Left ventricle myocardium superior (tissue), 1 donor: ENCODE data around the gene COG1. TPM values are rescaled to one million over a fixed set of nuclear protein-coding genes. Genes with fewer than 3 reads are reported as not detected.

ENCODE experiments used
- ATAC-seq: fragments of 200-7000 bp; cut with Tn5 transposase; one replicate; pipeline ENCODE4 v1.9.1; 2020; ENCODE audit warnings: mild to moderate bottlenecking, moderate library complexity
- DNase-seq: peaks from one replicate; pipeline ENCODE4 v3.0.0-alpha.2; 2020
- intact Hi-C: fragments of 100-400 bp; cut with micrococcal nuclease; formaldehyde crosslinking; loops from one replicate; pipeline ENCODE4 v1.11.0; 2022
- total RNA-seq: library from RNA; stranded (reverse); fragmentation: NEBNext Ultra II Directional; extraction: Animal tissue kit (Norgen Biotek cat#: 25700); gene quantifications from one replicate; pipeline ENCODE4 v1.2.1, GENCODE V29; 2021
- donor health status: DM: no; HTN: yes; CAD: no; lungs with severe emphysema.

The COG1 gene
- total RNA-seq, 1 donor from 2014 or later: 58.2 TPM

DNA sequence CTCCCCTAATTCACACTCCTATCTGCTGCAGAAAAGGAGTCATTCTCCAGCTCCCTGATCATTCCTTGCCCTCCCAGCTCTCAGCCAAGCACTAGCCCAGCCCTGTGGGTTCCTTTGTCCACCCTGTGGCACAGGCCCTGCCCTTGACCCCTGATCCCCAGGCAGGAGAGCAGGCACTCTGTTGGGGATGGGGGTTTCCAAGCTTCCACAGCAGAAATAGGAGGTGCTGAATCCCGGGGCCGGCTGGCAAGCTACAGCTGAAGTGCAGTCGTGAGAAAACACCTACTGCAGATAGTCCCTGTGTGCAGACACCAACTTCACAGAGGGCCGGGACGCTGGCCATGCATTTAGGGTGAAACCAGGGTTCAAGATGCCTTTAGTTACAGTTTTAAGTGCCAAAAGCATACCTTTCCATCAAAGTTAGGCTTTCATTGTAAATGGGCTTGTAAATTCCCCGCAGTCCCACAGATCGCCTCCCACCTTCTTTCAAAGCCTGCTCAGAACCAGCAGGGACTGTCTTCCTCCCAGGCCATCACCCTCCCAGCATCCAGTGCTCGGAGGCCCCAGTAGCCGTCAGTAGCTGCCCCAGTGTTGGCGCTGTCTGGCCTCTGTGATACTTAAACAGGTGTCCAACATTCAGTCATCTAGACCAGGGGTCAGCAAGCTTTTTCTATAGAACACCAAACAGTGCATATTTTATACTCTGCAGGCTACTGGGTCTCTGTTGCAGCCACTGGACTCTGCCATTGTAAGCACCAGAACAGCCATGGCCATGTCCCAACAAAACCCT lies 58.2 kb downstream of the COG1 start:
- ATAC-seq (no peak), DNase-seq (no peak)
- intact Hi-C loops: no loop called here

DNA sequence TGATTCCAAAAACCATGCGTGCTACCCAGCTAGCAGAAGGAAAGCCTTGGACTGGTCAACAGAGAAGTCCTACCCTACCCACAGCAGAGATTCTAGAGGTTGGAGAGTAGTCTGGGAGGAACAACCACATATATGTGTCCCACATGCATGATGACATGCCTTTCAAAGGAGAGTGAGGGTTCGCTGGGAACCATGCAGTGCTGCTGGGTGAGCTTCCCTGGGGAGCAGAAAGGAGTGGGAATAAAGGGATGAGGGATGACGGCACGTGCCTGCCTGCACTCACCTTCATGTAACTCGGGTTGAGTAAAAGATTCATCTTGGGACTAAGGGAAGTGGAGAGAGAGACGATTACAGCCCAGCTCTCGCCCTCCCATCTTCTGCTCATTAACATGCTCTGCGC lies 59.0 kb downstream of the COG1 start:
- no peak for DNase-seq
- intact Hi-C loops: no loop called here
- ATAC-seq: no peak

DNA sequence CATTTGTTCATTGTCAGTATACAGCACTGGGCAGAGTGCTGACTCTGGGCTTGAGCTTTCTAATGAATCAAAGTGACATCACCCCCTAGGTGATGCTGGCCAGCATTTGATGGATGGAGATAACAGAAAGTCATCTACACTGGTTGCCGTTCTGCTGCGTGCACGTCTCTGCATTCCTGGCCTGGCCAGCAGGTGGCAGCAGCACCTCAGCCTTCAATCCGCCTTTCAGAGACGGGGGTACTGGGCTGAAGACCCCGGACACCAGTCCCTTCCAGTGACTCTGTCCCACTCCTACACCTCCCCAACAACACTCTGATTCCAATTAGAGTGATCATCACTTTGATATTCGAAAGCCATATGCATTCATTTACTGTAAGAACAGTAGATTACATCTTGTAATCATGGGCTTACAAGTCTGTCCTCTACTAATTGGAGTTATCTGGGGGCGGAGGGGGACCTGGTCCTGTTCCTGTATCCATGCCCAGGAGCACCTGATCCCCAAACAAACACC lies 62.9 kb downstream of the COG1 start:
- ATAC-seq (peak; percentile 81), DNase-seq (peak; percentile 71)
- intact Hi-C loops: loop anchor here (2.0 kb wide), 1 partner anchor 115 kb away; no protein-coding TSS in a partner anchor

DNA sequence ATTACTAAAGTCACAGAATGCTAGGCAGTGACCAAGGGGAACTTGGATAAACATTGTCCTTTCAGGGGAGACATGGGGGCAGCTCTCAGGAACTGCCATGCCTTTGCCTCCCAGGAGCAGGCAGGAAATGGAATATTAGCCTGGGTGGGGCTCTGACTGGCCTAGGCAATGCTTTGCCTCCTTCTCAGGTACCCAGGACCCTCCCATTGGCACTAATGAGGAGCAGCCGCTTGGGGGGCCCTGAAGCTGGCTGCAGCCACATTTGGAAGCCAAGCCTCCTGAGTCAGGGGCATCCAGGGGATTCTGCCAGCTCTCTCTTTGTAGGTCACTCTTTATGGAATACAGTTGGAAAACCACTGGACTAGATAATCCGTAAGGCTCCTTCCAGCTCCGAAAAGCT lies 63.4 kb downstream of the COG1 start:
- intact Hi-C loops: loop anchor here (2.0 kb wide), 1 partner anchor 115 kb away; no protein-coding TSS in a partner anchor
- DNase-seq (no peak), ATAC-seq (no peak)

DNA sequence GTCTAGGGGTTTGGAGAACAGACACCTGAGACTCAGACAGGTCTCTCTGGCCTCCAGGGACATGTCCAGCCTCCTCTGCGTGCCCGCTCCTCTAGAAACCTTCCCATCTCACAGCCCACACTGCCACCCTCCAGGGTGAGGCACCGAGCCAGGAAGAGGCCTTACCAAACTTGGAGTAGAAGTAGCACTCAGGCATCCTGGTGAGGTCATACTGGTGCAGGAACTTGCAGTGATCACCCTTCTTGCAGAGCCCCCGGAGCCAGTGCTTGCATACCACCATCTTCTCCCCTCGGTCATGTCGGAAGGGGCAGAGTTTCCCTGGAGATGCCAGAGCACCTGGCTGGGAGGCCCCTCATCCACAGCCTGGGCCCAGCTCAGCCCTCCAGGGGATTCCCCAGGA lies 64.7 kb downstream of the COG1 start:
- DNase-seq (no peak), ATAC-seq (no peak)
- intact Hi-C loops: loop anchor here (2.0 kb wide), 1 partner anchor 113 kb away; no protein-coding TSS in a partner anchor

Other genes starting within 250 kb of the COG1 start
- 5.4 TPM for gene SLC39A11, start 100.4 kb upstream of the COG1 start, total RNA-seq
- gene SSTR2, start 28.0 kb upstream of the COG1 start, total RNA-seq: 0.74 TPM
- gene CPSF4L, start 68.8 kb downstream of the COG1 start, total RNA-seq: not detected
- gene CDC42EP4, start 118.9 kb downstream of the COG1 start, total RNA-seq: 51.4 TPM